ENCODE measurements around the gene MOV10.
"Not testable (repeated sequence)": the region's sequence is repeated elsewhere in the genome, so short reads cannot be mapped to it uniquely, and the experiment has no call there.

MOV10 gene, protein sequence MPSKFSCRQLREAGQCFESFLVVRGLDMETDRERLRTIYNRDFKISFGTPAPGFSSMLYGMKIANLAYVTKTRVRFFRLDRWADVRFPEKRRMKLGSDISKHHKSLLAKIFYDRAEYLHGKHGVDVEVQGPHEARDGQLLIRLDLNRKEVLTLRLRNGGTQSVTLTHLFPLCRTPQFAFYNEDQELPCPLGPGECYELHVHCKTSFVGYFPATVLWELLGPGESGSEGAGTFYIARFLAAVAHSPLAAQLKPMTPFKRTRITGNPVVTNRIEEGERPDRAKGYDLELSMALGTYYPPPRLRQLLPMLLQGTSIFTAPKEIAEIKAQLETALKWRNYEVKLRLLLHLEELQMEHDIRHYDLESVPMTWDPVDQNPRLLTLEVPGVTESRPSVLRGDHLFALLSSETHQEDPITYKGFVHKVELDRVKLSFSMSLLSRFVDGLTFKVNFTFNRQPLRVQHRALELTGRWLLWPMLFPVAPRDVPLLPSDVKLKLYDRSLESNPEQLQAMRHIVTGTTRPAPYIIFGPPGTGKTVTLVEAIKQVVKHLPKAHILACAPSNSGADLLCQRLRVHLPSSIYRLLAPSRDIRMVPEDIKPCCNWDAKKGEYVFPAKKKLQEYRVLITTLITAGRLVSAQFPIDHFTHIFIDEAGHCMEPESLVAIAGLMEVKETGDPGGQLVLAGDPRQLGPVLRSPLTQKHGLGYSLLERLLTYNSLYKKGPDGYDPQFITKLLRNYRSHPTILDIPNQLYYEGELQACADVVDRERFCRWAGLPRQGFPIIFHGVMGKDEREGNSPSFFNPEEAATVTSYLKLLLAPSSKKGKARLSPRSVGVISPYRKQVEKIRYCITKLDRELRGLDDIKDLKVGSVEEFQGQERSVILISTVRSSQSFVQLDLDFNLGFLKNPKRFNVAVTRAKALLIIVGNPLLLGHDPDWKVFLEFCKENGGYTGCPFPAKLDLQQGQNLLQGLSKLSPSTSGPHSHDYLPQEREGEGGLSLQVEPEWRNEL

DNA sequence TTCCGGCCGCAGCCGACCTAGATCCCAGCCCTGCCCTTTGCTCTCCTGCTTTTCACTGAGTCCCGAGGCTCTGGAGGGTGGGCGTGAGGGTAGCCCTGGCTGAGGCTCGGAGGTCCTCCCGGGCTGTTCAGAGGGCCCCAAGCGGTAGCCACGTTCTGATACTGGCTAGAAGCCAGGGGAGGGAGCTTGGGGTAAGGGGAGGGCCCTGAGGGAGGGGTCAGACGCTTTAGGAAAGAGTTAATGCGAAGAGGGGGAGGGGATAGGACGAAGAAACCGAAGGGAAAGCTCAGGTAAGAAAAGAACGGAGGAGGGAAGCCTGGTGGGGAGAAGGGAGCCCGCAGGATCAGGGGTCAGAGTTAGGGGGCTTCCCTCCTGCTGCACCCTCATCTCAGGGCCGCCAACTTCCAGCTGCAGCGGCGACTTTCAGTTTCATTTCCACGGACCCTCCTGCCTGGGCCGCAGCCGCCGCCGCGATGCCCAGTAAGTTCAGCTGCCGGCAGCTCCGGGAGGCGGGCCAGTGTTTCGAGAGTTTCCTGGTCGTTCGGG is at the start of gene MOV10:
Gene MOV10 (plus strand): TSS at position 220 of the 546 bp plus-strand sequence. CDS start 254 bp downstream, at position 474.
- Mint-ChIP-seq H3K4me3 (peak within 1 kb of the TSS; percentile 89), H3K4me1 (peaks cover 42% of the 10 kb centered on the region), H3K9me3 (no peaks in the 10 kb centered on the region), H3K27me3 (no peaks in the 10 kb centered on the region), H3K36me3 (ENCODE audit: low read depth) (peaks cover 38% of the 10 kb centered on the region), H3K27ac (peak within 1 kb of the TSS; percentile 95)
- DNase-seq (peak; percentile 68), ATAC-seq (peak; percentile 77)

DNA sequence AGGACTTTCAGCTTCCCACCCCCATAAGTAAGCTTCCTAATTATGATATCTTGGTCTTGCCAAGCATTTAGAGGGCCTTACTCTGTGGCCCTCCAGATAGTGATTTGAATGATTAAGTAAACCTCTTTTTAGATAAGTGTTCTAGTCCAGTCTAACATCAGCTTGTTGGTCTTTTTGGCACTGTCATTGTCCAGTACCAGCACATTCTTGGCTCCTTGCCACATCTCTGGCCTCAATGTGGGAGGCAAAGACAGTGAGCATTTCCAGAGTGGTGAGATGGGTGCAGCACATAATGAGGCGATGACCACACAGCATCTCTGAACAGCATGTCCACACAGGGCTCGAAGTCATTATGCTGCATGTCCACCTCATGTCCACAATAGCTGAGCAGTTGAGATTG is 48.8 kb upstream of the MOV10 start:
- Mint-ChIP-seq H3K4me3 (no peak overlapping the region), H3K4me1 (peaks cover 83% of the 10 kb centered on the region), H3K36me3 (ENCODE audit: low read depth) (peaks cover 63% of the 10 kb centered on the region), H3K27me3 (no peaks in the 10 kb centered on the region), H3K27ac (peak overlapping the region; percentile 61), H3K9me3 (no peaks in the 10 kb centered on the region)
- ATAC-seq = no peak
- DNase-seq = no peak

DNA sequence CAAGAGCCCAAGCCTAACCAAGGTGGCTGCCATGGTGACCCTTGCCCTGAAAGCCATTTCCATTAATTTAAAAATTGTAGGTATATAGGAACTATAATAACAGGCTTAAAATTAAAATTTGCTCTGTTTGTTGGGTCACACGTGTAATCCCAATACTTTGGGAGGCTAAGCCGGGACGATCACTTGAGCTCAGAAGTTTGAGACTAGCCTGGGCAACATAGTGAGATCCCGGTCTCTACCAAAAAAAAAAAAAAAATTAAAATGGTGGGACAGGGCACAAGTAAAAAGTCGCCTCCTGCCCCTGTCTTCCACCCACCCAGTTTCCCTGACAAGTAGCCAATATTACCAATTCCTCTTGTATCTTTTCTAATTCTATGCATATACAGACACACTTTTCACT is 48.3 kb upstream of the MOV10 start:
- H3K9me3 Mint-ChIP-seq = no peaks in the 10 kb centered on the region
- no peaks in the 10 kb centered on the region for H3K27me3 Mint-ChIP-seq
- H3K4me3 Mint-ChIP-seq = peak overlapping the region; percentile 2
- H3K36me3 Mint-ChIP-seq (ENCODE audit: low read depth) = peaks cover 65% of the 10 kb centered on the region
- DNase-seq (no peak), ATAC-seq (no peak)
- H3K27ac Mint-ChIP-seq = peak overlapping the region; percentile 61
- H3K4me1 Mint-ChIP-seq = peaks cover 83% of the 10 kb centered on the region

DNA sequence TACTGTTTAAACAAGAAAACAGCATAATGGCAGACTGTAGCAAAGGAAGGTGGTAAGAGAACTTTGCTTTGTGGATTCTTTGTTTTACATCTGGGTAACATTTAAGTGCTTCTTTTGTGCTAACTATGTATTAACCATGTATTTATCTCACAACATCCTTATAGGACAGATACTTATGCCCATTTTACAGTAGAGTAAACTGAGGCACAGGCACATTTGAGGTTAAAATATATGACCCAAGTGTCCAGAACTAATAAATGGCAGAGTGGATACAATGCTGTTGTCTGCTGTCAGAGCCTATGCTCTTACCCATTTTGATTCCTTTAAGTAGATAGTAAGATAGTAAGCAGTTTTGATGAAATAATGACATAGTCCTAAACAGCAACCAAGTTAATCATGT is 47.6 kb upstream of the MOV10 start:
- H3K4me1 Mint-ChIP-seq = peaks cover 88% of the 10 kb centered on the region

DNA sequence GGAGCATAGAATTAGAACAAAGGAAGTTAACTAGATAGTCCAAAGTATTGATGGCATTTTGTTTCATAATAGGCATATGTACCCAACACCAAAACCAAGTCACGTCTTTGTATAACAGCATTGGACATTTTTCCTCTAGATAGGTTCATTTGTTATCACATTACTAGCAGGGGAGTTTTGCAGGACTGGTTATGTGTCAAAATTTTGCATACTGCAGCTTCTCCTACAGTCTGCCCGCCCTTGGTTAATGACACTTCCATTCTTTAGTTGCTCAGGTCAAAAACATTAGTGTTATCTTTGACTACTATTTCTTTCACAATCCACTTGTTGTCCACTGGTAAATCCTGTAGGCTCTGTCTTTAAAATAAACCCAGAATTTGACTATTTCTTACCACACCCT is 45.9 kb upstream of the MOV10 start:
- Mint-ChIP-seq H3K36me3 (ENCODE audit: low read depth) (peaks cover 71% of the 10 kb centered on the region), H3K4me3 (no peak overlapping the region), H3K27me3 (no peaks in the 10 kb centered on the region), H3K9me3 (no peaks in the 10 kb centered on the region), H3K4me1 (peaks cover 89% of the 10 kb centered on the region), H3K27ac (no peak overlapping the region)
- ATAC-seq = no peak
- no peak for DNase-seq

More for the DNA sequence above, 47.6 kb upstream of the MOV10 start:
- H3K36me3 Mint-ChIP-seq (ENCODE audit: low read depth) = peaks cover 71% of the 10 kb centered on the region
- DNase-seq (no peak), ATAC-seq (no peak)
- no peaks in the 10 kb centered on the region for H3K27me3 Mint-ChIP-seq
- no peaks in the 10 kb centered on the region for H3K9me3 Mint-ChIP-seq
- H3K27ac Mint-ChIP-seq = peak overlapping the region; percentile 30
- H3K4me3 Mint-ChIP-seq = no peak overlapping the region

DNA sequence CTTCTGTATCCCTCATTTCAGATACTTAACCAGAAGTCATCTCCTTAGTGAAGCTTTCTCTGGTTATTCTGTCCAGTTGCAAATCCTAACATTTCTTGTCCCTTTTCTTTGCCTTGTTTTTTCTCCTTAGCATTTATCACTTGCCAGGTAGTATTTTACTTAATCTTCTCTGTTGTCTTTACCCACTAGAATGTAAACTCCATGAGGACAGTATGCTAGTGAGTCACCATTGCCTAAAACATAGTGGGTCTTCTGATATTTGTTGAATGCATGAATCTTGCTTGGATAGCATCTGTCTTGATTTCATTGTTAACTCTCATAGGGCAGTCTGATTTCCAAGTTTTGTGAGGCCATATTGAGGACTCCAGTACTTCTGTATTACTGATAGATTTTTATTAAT is 45.2 kb upstream of the MOV10 start:
- Mint-ChIP-seq H3K4me1 (peaks cover 92% of the 10 kb centered on the region), H3K27ac (no peak overlapping the region), H3K9me3 (no peaks in the 10 kb centered on the region), H3K36me3 (ENCODE audit: low read depth) (peaks cover 70% of the 10 kb centered on the region), H3K27me3 (no peaks in the 10 kb centered on the region), H3K4me3 (no peak overlapping the region)
- DNase-seq (no peak), ATAC-seq (no peak)

DNA sequence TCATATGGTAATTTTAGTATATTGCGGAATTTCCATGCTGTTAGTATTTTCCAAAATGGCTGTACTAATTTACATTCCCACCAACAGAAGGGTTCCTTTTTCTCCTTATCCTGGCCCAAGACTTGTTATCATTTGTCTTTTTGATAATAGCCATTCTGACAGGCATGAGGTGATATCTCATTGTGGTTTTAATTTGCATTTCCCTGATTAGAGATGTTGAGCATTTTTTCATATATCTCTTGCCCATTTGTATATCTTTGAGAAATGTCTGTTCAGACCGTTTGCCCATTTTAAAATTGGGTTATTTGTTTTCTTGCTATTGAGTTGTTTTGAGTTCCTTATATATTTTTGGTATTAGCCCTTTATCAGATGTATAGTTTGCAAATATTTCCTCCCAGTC is 40.8 kb upstream of the MOV10 start:
- peaks cover 42% of the 10 kb centered on the region for H3K36me3 Mint-ChIP-seq (ENCODE audit: low read depth)
- H3K27ac Mint-ChIP-seq = no peak overlapping the region
- H3K4me1 Mint-ChIP-seq = peaks cover 84% of the 10 kb centered on the region
- H3K9me3 Mint-ChIP-seq = no peaks in the 10 kb centered on the region
- no peak for ATAC-seq
- no peaks in the 10 kb centered on the region for H3K27me3 Mint-ChIP-seq
- no peak overlapping the region for H3K4me3 Mint-ChIP-seq
- DNase-seq = no peak

DNA sequence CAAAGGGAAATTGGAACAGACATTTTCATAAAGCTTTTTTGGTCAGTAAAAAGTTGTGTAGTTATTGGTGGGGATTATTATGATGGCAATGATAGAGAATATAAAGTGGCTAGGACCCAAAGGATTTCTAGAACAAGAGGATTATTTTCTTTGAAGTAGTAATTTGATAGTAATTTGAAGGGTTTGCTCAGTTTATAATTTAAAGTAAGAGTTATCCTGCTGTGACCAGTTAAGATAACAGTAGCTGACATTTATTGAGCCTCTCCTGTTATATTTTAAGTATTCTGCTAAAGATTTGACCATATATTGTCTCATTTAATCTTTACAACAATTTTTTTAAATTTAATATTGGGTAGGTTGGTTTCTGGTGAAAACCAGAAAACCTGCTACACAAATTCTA is 40.1 kb upstream of the MOV10 start:
- no peak overlapping the region for H3K27ac Mint-ChIP-seq
- H3K36me3 Mint-ChIP-seq (ENCODE audit: low read depth) = peaks cover 40% of the 10 kb centered on the region
- no peak overlapping the region for H3K4me3 Mint-ChIP-seq
- H3K27me3 Mint-ChIP-seq = no peaks in the 10 kb centered on the region
- DNase-seq (no peak), ATAC-seq (no peak)
- peaks cover 81% of the 10 kb centered on the region for H3K4me1 Mint-ChIP-seq
- H3K9me3 Mint-ChIP-seq = no peaks in the 10 kb centered on the region

DNA sequence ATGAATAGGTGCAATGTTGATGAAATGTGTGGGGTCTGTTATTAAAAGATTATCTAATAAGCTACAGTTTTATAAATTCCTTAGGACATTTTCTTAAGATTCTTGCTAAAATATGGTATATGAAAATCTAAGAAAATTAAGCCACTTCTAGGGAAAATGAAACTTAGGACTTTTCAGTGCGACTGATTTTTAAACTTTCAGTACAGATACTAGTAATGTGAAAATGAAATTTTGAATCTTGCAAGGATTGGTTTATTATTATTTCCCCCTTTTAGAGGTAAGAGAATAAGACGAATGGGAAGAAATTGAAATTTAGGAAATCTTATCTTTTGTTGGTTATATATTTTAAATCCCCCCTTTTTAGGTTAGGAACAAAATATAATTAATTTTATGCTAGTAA is 38.4 kb upstream of the MOV10 start:
- Mint-ChIP-seq H3K4me1 (peaks cover 71% of the 10 kb centered on the region), H3K27ac (peak overlapping the region; percentile 52), H3K27me3 (no peaks in the 10 kb centered on the region), H3K4me3 (peak overlapping the region; percentile 24), H3K36me3 (ENCODE audit: low read depth) (peaks cover 33% of the 10 kb centered on the region), H3K9me3 (no peaks in the 10 kb centered on the region)
- DNase-seq = no peak
- no peak for ATAC-seq

DNA sequence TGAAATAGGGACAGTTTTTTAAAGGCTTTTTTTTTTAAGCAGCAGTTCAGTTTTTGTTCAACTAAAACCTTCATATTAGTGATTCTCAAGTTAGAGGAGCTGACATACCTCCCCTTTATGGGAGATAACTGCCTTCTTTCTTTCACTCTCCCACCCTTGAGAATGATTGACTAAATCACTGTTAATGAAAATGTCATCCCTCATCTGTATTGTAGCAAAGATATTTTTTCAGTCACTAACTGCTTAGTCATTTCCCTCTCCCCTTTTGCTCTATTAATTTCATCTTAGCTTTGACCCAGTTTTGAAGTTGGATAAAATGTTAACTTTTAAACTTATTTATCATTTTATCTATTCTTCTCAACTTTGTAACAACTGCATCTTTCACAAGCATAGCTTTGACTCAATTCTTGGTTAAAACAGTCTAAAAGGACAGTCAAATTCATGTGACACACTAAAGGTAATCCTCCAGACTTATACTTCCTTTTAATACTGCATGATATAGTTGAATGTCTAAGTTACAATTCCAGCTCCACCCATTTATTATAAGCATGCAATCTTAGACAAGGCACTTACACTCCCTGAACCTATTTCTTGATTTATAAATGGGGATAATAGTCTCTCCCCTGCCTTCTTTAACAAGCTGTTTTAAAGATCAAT is 37.7 kb upstream of the MOV10 start:
- Mint-ChIP-seq H3K4me3 (no peak overlapping the region), H3K27me3 (no peaks in the 10 kb centered on the region), H3K4me1 (peaks cover 64% of the 10 kb centered on the region), H3K36me3 (ENCODE audit: low read depth) (peaks cover 26% of the 10 kb centered on the region), H3K9me3 (no peaks in the 10 kb centered on the region), H3K27ac (peak overlapping the region; percentile 64)
- DNase-seq = no peak
- peak; percentile 66 for ATAC-seq

DNA sequence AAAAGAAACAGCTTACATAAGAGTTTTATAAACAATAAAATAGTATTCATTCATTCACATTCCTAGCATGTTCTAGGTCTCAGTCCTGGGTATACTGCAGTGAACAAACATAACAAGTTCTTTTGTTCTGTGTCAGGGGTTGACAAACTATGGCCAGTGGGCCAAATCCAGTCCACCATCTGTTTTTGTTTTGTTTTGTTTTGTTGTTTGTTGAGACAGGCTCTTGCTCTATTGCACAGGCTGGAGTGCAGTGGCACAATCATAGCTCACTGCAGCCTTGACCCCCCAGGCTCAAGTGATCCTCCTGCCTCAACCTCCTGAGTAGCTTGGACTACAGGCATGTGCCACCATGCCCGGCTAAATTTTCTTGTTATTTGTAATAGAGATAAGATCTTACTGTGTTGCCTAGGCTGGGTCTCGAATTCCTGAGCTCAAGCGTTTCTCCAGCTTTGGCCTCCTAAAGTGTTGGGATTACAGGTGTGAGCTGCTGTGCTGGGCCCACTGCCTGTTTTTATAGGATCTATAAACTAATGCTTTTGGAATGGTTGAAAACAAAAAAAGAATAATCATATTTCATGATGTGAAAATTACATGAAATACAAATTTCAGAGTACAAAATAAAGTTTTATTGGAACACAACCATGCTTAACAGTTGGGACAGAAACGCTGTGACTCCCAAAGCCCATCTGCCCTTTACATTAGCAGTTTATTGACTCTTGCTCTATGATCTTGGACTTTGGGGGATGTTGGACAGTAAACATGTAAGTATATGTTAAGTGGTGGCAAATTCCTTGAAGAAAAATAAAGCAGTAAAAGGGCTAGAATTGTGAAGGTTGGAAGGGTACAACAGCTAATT is 37.0 kb upstream of the MOV10 start:
- DNase-seq = no peak
- Mint-ChIP-seq H3K36me3 (ENCODE audit: low read depth) (peaks cover 24% of the 10 kb centered on the region), H3K27ac (peak overlapping the region; percentile 64), H3K4me1 (peaks cover 62% of the 10 kb centered on the region), H3K27me3 (no peaks in the 10 kb centered on the region), H3K4me3 (no peak overlapping the region), H3K9me3 (no peaks in the 10 kb centered on the region)
- no peak for ATAC-seq

DNA sequence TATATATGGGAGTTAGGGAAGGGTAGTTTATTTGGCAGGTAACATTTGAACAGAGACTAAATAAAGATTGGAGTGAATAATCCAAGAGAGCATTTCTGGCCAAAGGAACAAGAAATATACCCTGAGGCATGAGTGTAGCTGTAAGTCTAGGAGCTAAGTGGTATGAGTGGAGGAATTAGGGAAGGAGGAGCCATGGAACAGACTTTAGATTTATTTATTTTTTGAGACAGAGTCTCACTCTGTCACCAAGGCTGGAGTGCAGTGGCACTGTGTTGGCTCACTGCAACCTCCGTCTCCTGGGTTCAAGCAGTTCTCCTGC is 36.4 kb upstream of the MOV10 start:
- Mint-ChIP-seq H3K36me3 (ENCODE audit: low read depth) (peaks cover 26% of the 10 kb centered on the region), H3K9me3 (no peaks in the 10 kb centered on the region), H3K4me1 (peaks cover 61% of the 10 kb centered on the region), H3K4me3 (no peak overlapping the region), H3K27ac (peak overlapping the region; percentile 43), H3K27me3 (no peaks in the 10 kb centered on the region)
- no peak for DNase-seq
- ATAC-seq = no peak

DNA sequence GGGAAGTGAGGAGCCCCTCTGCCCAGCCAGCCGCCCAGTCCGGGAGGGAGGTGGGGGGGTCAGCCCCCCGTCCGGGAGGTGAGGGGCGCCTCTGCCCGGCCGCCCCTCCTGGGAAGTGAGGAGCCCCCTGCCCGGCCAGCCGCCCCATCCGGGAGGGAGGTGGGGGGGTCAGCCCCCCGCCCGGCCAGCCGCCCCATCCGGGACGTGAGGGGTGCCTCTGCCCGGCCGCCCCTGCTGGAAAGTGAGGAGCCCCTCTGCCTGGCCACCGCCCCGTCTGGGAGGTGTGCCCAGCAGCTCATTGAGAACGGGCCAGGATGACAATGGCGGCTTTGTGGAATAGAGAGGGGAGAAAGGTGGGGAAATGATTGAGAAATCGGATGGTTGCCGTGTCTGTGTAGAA is 34.0 kb upstream of the MOV10 start:
- not testable (repeated sequence) for H3K27ac Mint-ChIP-seq, DNase-seq, H3K4me3 Mint-ChIP-seq, H3K9me3 Mint-ChIP-seq, H3K27me3 Mint-ChIP-seq, ATAC-seq
- H3K36me3 Mint-ChIP-seq (ENCODE audit: low read depth) = peaks cover 31% of the 10 kb centered on the region
- H3K4me1 Mint-ChIP-seq = peaks cover 51% of the 10 kb centered on the region
